ENCODE measurements around the gene CRACR2A.

CRACR2A gene

GRCh38 chr12:3565985-3566384 is 186.9 kb downstream of the CRACR2A start:
- no peak for DNase-seq (ENCODE audit: low read depth in 2 of 2)
